Keratinocyte (primary cell): ENCODE results near the gene SLC35E4.

Source experiments
- CTCF ChIP-seq, 3 experiments: IDR thresholded peaks in 1 of 3; conservative IDR thresholded peaks in 1 of 3; optimal IDR thresholded peaks in 1 of 3; 2 replicates in 2 of 3; 3 replicates in 1 of 3; pipeline versions ENCODE3 to v1.5.1; 2011; ENCODE audit warnings: low read length in 3 of 3, mild to moderate bottlenecking in 3 of 3, moderate library complexity in 2 of 3, control low read depth in 1 of 3, inconsistent platforms in 1 of 3; ENCODE audit not compliant: insufficient read depth in 2 of 3; ENCODE audit errors: extremely low read depth in 1 of 3
- EZH2 ChIP-seq: IDR thresholded peaks from one replicate; pipeline ENCODE4 v1.6.1; 2012; ENCODE audit warnings: inconsistent platforms, mild to moderate bottlenecking, low read length, moderate library complexity

DNA sequence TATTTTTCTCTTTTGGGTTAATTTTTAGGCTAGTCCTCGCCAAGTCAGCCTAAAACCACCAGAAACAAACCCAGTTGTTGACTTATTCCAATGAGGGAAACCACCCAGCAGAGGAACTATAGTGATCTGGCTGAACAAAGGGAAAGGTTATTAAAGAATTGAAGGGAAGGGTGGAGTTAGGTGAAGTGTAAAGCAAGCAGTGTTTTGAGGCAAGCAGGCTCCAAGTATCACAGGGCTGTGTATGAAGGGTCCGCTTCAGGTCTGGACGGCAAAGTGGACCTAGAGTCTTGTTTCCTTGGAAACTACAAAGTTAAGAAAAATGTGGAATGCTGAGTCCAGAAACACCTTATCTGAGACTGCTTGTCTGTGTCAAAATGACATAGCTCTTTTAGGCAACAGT is 31.8 kb upstream of the SLC35E4 start:
- TF ChIP-seq EZH2 (no peak), CTCF (optimal IDR thresholded peaks at IDR 0.05 in 1 of 3, IDR thresholded peaks at IDR 0.05 in 1 of 3, conservative IDR thresholded peaks at IDR 0.05 in 1 of 3; ENCODE audit: extremely low read depth in 1 of 3, insufficient read depth in 2 of 3, low read length in 3 of 3) (no peak)
